ENCODE data around the gene AQP1. TPM values are rescaled to one million over a fixed set of nuclear protein-coding genes. Genes with fewer than 3 reads are reported as not detected.
A peak's percentile ranks its signal among the peaks of the same experiment; 100 is the strongest.

AQP1 gene
- total and polyA plus RNA-seq, 2 of the 8 experiments (the other 6 are each of a cell fraction or from before 2014, with no cell fraction given): 0.18 to 0.19 TPM

DNA sequence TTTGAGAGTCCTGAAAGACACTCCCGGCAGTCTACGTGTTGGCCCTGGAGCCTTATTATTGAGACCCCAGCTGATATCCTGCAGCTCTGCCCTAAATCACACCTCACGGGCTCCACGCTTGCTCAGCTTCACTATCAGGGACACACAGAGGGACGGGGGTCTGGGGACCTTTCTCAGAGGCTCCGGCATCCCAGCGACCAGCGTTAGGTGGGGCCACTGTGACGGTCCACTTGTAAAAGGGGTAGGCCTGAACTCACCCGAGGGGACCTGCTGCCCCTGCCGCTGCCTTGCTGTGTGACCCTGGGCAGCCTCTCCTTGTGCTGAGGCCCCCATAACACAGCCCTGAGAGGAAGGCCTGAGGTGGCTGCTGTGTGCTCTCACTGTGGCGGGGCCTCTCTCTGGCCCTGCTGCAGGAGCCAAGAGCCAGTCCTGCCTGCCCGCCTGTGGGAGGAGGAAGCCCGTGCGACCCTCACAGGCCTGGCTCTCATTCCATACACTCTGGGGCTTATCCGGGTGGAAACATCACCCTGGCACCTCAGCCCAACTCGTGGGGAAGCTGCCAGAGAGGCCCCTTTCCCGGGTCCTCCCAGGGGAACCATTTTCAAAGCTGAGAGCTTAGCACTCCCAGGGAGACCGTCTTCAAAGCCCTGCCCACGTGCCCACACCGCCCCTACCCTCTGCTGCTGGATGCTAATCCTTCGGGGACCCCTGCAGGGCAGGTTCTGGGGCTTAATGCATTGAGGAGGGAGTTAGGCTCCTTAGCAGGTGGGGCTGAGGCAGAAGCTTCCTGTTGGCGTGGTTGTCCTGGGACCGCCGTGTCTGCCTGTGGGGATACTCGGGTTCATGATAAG, 21.7 kb downstream of the AQP1 start:
- no peak overlapping the region for H3K27ac ChIP-seq (ENCODE audit: low read depth, low read length)
- peak in 1 of 2 experiments; percentile 66 for DNase-seq (ENCODE audit: low read depth in 1 of 2, low spot score in 2 of 2)

More for the DNA sequence above, 21.7 kb downstream of the AQP1 start:
- Histone ChIP-seq H2BK20ac (ENCODE audit: low read length) (no peak overlapping the region), H4K5ac (ENCODE audit: insufficient read length, low read depth, low read length) (no peak overlapping the region), H3K23ac (ENCODE audit: insufficient read length) (no peak overlapping the region), H2AFZ (ENCODE audit: low read length) (no peak overlapping the region), H2BK5ac (ENCODE audit: low read depth, low read length) (no peak overlapping the region), H3K36me3 (ENCODE audit: control insufficient read depth in 2 of 4, insufficient read depth in 4 of 4, low read length in 3 of 4) (no peaks in the 10 kb centered on the region), H3K27me3 (replicated peaks in 1 of 4; ENCODE audit: control insufficient read depth in 3 of 4, extremely low read depth in 1 of 4, insufficient read depth in 3 of 4, low read length in 3 of 4) (0 out of 7 replicates have a peak, but pooled peaks cover 0 to 8% (median 0%) of the 10 kb centered on the region in 4 experiments), H3K18ac (ENCODE audit: extremely low read depth, low read length) (peak overlapping the region; percentile 53), H3K56ac (replicated peaks; ENCODE audit: insufficient read length, low read depth, low read length) (no peak overlapping the region), H4K91ac (replicated peaks; ENCODE audit: insufficient read length, low read length) (no peak overlapping the region), H3K14ac (ENCODE audit: insufficient read length) (no peak overlapping the region), H3K4ac (replicated peaks; ENCODE audit: insufficient read length, low read depth, low read length) (no peak overlapping the region), H3K79me1 (ENCODE audit: low read depth, low read length) (no peaks in the 10 kb centered on the region), H3K79me2 (ENCODE audit: control insufficient read depth in 1 of 2, insufficient read depth in 2 of 2, low read length in 2 of 2) (no peaks in the 10 kb centered on the region), H3K4me1 (replicated peaks in 1 of 4; ENCODE audit: control insufficient read depth in 3 of 4, insufficient read depth in 4 of 4, low read length in 3 of 4) (peaks cover 0 to 9% (median 6%) of the 10 kb centered on the region in 4 experiments; a peak in 6 of 7 replicates), H3K4me2 (ENCODE audit: insufficient read depth in 1 of 2, low read depth in 2 of 2, low read length in 2 of 2) (no peak overlapping the region), H2BK15ac (ENCODE audit: low read length) (no peak overlapping the region), H3K4me3 (ENCODE audit: extremely low read depth in 1 of 4, insufficient read depth in 2 of 4, low read depth in 3 of 4, low read length in 4 of 4) (no peak overlapping the region), H2BK12ac (ENCODE audit: low read depth, low read length) (no peak overlapping the region), H4K20me1 (replicated peaks in 1 of 2; ENCODE audit: control insufficient read depth in 1 of 2, insufficient read depth in 2 of 2, low read length in 2 of 2) (no peaks in the 10 kb centered on the region), H3K9me3 (ENCODE audit: insufficient read depth in 2 of 2, low read depth in 1 of 2, low read length in 1 of 2) (no peaks in the 10 kb centered on the region), H2BK120ac (replicated peaks; ENCODE audit: low read depth, low read length) (no peak overlapping the region), H2AK5ac (ENCODE audit: low read depth, low read length) (no peak overlapping the region), H4K8ac (ENCODE audit: extremely low read depth, insufficient read depth, low read length) (peak overlapping the region; percentile 57), H3K9ac (replicated peaks in 1 of 4; ENCODE audit: extremely low read depth in 1 of 4, low read depth in 3 of 4, low read length in 3 of 4) (no peak overlapping the region), H3K23me2 (ENCODE audit: low read depth, low read length) (no peaks in the 10 kb centered on the region; the same call in 1 of the 2 replicates)
- ChIA-PET POLR2A (ENCODE audit: partially characterized antibody) (interaction anchor here (0.9 to 1.3 kb wide), 3 partner anchors 11 to 130 kb away, joined by 3 read pairs; no protein-coding TSS in a partner anchor), CTCF (ENCODE audit: partially characterized antibody) (interaction anchor here (0.6 to 12.0 kb wide), 13 partner anchors 8 to 687 kb away, joined by 3 to 309 read pairs (median 4); partner anchors contain the start of gene GHRHR)
- FAIRE-seq: no peak
- TF ChIP-seq, protein P1, sequence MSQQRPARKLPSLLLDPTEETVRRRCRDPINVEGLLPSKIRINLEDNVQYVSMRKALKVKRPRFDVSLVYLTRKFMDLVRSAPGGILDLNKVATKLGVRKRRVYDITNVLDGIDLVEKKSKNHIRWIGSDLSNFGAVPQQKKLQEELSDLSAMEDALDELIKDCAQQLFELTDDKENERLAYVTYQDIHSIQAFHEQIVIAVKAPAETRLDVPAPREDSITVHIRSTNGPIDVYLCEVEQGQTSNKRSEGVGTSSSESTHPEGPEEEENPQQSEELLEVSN (IDR thresholded peaks at IDR 0.05): peak; percentile 82; the same call in 1 of the 2 replicates
- peak; percentile 5 for TF ChIP-seq NANOG (IDR thresholded peaks at IDR 0.05; ENCODE audit: insufficient read depth, low read depth, low read length, poor library complexity, severe bottlenecking)
- TF ChIP-seq, protein P2, sequence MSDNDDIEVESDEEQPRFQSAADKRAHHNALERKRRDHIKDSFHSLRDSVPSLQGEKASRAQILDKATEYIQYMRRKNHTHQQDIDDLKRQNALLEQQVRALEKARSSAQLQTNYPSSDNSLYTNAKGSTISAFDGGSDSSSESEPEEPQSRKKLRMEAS (IDR thresholded peaks at IDR 0.05): peak; percentile 87
- TF ChIP-seq USF2 (IDR thresholded peaks at IDR 0.05; ENCODE audit: low read length): peak; percentile 10; the same call in 1 of the 2 replicates
- no peak for TF ChIP-seq RAD21 (IDR thresholded peaks at IDR 0.05 in 1 of 2, conservative IDR thresholded peaks at IDR 0.05 in 1 of 2; ENCODE audit: low read depth in 2 of 2, low read length in 2 of 2)
- TF ChIP-seq EP300 (IDR thresholded peaks at IDR 0.05; ENCODE audit: borderline replicate concordance in 1 of 2, low read depth in 2 of 2, low read length in 2 of 2): no peak
- 68% methylated on average over 26 of the region's 26 CpGs; no CpG with 5 or more reads in 1 of the 2 experiments for WGBS, 2 experiments (ENCODE audit: extremely low coverage in 1 of 2, insufficient coverage in 1 of 2, insufficient read length in 1 of 2, insufficient replicate concordance in 2 of 2, low coverage in 1 of 2, low lambda C conversion rate in 2 of 2, missing lambda C conversion rate in 1 of 2)
